Measurements from ENCODE around the gene CBLN3.

DNA sequence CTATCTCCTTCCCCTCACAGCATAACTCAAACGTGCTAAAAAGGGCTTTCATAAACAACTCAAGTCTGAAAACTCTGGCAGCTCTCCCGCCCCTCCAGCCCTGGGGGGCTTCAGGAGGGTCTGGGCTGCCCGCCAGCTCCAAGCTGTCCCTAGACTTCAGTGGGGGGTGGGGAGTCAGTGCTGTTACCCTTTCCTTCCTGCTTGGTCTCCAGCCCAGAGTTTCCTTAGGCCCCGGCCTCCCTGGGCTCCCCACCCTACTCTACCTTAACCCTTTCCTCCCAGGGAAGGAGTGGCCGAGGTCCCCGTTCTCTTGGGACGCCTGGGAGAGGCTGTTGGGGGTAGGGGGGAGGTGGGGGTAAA, 31.2 kb downstream of the CBLN3 start:
- TF ChIP-seq, protein P1, sequence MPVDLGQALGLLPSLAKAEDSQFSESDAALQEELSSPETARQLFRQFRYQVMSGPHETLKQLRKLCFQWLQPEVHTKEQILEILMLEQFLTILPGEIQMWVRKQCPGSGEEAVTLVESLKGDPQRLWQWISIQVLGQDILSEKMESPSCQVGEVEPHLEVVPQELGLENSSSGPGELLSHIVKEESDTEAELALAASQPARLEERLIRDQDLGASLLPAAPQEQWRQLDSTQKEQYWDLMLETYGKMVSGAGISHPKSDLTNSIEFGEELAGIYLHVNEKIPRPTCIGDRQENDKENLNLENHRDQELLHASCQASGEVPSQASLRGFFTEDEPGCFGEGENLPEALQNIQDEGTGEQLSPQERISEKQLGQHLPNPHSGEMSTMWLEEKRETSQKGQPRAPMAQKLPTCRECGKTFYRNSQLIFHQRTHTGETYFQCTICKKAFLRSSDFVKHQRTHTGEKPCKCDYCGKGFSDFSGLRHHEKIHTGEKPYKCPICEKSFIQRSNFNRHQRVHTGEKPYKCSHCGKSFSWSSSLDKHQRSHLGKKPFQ (tag by site-specific recombination; IDR thresholded peaks at IDR 0.05) = no peak
- TF ChIP-seq ZNF274 (IDR thresholded peaks at IDR 0.05; ENCODE audit: low read length) (no peak), ZNF274 (tag by site-specific recombination; IDR thresholded peaks at IDR 0.05; ENCODE audit: borderline replicate concordance) (no peak), BCL11A (tag by site-specific recombination; IDR thresholded peaks at IDR 0.05; ENCODE audit: low read depth) (no peak), MYNN (tag by site-specific recombination; IDR thresholded peaks at IDR 0.05; ENCODE audit: borderline replicate concordance) (no peak), ZNF777 (tag by site-specific recombination; IDR thresholded peaks at IDR 0.05; ENCODE audit: borderline replicate concordance) (no peak), ZNF704 (tag by site-specific recombination; IDR thresholded peaks at IDR 0.05) (no peak), ZNF37A (tag by site-specific recombination; IDR thresholded peaks at IDR 0.05) (no peak), MEIS1 (CRISPR knock-in tag; IDR thresholded peaks at IDR 0.05; ENCODE audit: borderline replicate concordance) (no peak)
- TF ChIP-seq, protein P2, sequence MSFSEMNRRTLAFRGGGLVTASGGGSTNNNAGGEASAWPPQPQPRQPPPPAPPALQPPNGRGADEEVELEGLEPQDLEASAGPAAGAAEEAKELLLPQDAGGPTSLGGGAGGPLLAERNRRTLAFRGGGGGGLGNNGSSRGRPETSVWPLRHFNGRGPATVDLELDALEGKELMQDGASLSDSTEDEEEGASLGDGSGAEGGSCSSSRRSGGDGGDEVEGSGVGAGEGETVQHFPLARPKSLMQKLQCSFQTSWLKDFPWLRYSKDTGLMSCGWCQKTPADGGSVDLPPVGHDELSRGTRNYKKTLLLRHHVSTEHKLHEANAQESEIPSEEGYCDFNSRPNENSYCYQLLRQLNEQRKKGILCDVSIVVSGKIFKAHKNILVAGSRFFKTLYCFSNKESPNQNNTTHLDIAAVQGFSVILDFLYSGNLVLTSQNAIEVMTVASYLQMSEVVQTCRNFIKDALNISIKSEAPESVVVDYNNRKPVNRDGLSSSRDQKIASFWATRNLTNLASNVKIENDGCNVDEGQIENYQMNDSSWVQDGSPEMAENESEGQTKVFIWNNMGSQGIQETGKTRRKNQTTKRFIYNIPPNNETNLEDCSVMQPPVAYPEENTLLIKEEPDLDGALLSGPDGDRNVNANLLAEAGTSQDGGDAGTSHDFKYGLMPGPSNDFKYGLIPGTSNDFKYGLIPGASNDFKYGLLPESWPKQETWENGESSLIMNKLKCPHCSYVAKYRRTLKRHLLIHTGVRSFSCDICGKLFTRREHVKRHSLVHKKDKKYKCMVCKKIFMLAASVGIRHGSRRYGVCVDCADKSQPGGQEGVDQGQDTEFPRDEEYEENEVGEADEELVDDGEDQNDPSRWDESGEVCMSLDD (tag by site-specific recombination; IDR thresholded peaks at IDR 0.05) = no peak
- TF ChIP-seq, protein P3, sequence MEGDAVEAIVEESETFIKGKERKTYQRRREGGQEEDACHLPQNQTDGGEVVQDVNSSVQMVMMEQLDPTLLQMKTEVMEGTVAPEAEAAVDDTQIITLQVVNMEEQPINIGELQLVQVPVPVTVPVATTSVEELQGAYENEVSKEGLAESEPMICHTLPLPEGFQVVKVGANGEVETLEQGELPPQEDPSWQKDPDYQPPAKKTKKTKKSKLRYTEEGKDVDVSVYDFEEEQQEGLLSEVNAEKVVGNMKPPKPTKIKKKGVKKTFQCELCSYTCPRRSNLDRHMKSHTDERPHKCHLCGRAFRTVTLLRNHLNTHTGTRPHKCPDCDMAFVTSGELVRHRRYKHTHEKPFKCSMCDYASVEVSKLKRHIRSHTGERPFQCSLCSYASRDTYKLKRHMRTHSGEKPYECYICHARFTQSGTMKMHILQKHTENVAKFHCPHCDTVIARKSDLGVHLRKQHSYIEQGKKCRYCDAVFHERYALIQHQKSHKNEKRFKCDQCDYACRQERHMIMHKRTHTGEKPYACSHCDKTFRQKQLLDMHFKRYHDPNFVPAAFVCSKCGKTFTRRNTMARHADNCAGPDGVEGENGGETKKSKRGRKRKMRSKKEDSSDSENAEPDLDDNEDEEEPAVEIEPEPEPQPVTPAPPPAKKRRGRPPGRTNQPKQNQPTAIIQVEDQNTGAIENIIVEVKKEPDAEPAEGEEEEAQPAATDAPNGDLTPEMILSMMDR (tag by site-specific recombination; IDR thresholded peaks at IDR 0.05) = no peak
